NCI-H2029 treated with DMSO at 0.1 percent for 48 hours (cell line): ENCODE results near the gene GOLGA8B.
"Not testable (repeated sequence)": the region's sequence is repeated elsewhere in the genome, so short reads cannot be mapped to it uniquely, and the experiment has no call there.

Source experiments
- DNase-seq: peaks from one replicate; lab custom pipeline; 2025; lab: John Stamatoyannopoulos, UW

GOLGA8B gene

DNA sequence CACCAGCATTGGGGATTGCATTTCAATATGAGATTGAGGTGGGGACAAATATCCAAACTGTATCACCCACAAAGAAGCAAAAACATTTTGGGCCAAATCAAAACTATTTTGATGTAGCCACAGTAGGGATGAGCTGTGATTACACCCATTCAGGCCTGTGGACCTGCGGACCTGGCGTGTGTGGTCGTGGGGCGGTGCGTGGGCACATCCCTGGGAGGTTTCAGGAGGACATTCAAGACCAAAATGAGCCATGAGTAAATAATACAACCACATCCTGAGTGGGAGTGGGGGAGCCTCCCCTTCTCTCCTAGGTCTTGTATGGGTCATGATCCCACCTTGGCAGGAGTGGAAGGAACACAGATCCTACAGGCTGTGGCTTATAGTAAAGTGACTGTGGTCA, 23.7 kb downstream of the GOLGA8B start:
- DNase-seq = not testable (repeated sequence)

DNA sequence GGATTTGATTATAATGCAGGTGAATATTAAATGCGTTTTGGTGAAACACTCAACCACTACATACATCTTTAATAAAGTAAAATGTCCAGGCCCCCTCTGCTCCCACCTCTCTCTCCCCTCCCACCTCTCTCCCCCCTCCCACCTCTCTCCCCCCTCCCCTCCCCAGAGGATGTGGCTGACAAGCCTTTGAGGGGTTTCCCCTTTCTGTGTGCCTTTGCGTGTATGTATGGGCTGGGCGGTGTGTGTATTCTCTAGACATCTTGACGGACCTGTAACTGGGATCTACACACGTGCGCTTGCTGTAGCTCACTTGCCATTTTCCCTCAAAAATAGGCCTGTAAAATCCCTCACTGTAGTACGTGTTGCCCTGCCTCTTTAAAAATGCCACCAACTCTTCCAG, 28.3 kb downstream of the GOLGA8B start:
- not testable (repeated sequence) for DNase-seq

DNA sequence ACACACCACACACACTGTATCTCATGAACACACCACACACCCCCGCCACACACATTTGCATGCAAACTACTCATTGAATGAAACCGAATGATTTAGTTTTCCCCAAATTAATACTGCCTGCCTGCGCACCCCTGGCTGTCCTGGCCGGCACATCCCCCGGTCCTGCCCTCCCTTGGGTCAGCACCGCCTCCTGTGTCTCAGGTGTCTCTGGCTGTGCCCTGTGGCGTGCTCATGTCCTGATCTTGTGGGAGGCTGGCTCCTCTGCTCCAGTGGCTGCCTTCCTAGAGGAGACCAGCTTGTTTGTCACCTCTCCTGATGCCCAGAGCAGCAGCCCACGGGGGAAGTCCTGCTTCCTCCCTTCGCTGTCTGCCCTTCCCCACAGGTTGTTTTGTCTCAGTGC, 28.7 kb downstream of the GOLGA8B start:
- DNase-seq = not testable (repeated sequence)

DNA sequence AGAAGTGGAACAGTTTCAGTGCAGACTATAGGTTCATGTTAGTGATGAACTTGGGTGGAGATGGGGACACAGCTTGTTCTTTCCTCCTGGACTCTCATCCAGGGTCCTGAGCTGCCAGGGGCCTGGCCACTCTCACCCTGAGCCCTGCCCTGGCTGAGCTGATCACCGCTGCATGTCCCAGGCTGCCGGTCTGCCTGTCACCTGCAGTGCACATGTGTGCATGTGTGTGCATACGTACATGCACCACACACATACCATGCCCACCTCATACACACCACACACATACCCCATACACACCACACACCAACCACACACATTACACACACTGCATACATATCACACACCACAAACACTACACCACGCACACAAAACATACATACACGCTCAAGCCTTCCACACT, 29.3 kb downstream of the GOLGA8B start:
- not testable (repeated sequence) for DNase-seq

DNA sequence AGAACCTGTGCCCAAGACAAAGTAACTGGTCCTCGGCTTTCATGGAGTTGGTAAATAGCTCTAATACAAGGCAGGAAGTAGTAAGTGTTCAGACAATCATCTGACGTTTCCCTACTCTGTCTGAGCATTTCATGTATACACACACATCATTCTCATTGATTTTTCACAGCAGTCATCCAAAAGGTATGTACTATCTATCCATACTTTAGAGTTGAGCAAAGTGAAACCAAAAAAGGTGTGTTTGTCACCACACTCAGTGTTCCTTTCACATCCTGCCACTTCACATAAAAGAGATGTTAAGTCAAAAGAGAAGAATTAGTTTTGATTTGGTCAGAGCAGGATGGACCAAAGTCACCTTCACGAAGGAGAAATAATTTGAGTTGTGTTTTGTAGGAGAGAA, 33.3 kb downstream of the GOLGA8B start:
- not testable (repeated sequence) for DNase-seq

DNA sequence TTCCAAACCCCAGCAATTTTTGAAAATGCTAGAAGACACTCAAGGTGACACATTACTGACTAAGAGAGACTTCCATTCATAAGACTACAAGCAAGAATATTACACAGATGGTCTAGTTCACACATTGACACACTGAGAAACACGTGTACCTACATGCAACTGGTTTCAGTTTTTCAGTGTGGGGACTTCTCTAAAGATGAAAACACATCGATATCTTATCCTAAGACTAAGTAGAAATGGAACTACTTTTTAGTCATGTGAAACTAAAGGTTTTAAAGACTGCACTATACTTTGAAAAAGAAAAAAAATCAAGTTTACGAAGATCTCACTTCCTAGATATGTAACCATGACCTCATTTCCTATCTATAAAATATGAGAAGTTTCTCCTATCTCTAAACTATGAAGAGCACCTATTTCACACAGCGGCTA, 34.1 kb downstream of the GOLGA8B start:
- not testable (repeated sequence) for DNase-seq

DNA sequence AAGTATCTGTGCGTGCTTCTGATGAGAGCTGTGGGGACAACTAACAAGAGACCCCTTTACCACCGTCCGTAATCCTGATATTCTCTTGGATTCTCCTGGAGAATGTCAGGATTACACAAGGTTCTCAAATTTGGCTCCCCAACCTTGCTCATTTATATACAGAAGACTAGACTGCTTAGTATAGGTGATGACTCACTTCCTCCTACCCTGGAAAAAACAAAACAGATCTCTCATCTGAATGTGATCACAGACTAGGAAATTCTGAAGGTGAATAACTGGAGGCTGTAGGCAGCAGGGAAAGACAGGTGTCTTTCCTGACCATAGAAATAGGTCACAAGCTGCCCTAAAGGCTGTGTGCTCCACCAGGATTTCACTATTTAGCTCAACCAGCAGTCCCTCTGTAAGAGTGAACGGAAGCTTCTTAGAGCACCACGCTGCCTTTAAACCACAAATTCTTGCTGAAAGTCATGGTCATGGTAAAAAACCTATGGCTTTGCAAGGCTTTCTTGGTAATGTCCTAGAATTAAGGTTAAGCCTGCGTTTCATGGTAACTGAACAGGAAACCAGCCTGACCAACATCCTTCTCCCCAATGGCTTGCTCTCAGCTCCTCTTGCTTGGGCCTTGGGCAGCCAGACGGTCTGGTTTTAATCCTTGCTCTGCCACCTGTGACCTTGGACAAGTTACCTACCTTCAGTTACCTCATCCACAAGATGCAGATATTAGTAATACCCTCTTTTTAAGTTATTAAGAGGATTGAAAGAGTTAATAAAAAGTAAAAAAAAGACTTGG, 39.4 kb downstream of the GOLGA8B start:
- not testable (repeated sequence) for DNase-seq

DNA sequence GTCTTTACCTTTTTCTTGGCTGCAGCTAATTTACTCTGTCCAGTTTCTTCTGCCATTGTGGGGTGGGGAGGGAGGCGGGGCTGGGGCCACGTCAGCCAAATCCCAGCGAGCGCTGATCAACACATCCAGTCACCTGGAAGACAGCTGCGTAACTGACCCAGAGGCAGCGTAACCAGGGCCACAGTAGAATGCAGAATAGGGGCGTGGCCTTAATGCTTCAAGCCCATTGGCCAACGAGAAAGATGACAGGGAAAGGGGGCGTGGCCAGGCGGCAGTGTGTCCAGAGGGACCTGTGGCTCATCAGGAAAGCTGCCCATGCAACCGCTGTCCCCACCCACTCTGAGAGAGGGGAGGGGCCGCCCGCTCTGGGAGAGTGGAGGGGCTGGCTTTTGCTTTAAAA, 47.6 kb downstream of the GOLGA8B start:
- DNase-seq = not testable (repeated sequence)
